Neural progenitor cell (in vitro differentiated cells): ENCODE measurements around the gene WDR27. TPM values are rescaled to one million over a fixed set of nuclear protein-coding genes. Genes with fewer than 3 reads are reported as not detected.
A peak's percentile ranks its signal among the peaks of the same experiment; 100 is the strongest.

ENCODE experiments used
- DNase-seq: peaks from one replicate; pipeline ENCODE4 v3.0.0-alpha.2; 2016; ENCODE audit warnings: low spot score
- H2AFZ ChIP-seq: fragments of 200-600 bp; sonication (generic); replicated peaks from 2 replicates; pipeline ENCODE4 v1.6.1; 2016; ENCODE audit warnings: antibody characterized with exemption
- H3F3A ChIP-seq: fragments of 200-600 bp; sonication (generic); 2 replicates; pipeline ENCODE4 v1.6.1; 2016; ENCODE audit warnings: antibody characterized with exemption, low read depth
- H3K27ac ChIP-seq: fragments of 200-600 bp; sonication (generic); 2 replicates; pipeline ENCODE4 v1.5.1; 2016; ENCODE audit warnings: mild to moderate bottlenecking
- H3K27me3 ChIP-seq: fragments of 200-600 bp; sonication (generic); 2 replicates; pipeline ENCODE4 v1.6.1; 2016; ENCODE audit warnings: mild to moderate bottlenecking, moderate library complexity
- H3K36me3 ChIP-seq: fragments of 200-600 bp; sonication (generic); 2 replicates; pipeline ENCODE4 v1.5.1; 2016
- H3K4me1 ChIP-seq: fragments of 200-600 bp; sonication (generic); 2 replicates; pipeline ENCODE4 v1.6.1; 2016; ENCODE audit warnings: mixed run types
- H3K4me2 ChIP-seq: fragments of 200-600 bp; sonication (generic); 2 replicates; pipeline ENCODE4 v1.6.1; 2016
- H3K4me3 ChIP-seq: fragments of 200-600 bp; sonication (generic); 2 replicates; pipeline ENCODE4 v1.5.1; 2016
- H3K79me2 ChIP-seq: fragments of 200-600 bp; sonication (generic); 2 replicates; pipeline ENCODE4 v1.6.1; 2016; ENCODE audit warnings: low read depth
- H3K9ac ChIP-seq: fragments of 200-600 bp; sonication (generic); 2 replicates; pipeline ENCODE4 v1.6.1; 2016
- H3K9me3 ChIP-seq: fragments of 200-600 bp; sonication (generic); 2 replicates; pipeline ENCODE4 v1.5.1; 2016; ENCODE audit warnings: low read depth
- H4K20me1 ChIP-seq: fragments of 200-600 bp; sonication (generic); 2 replicates; pipeline ENCODE4 v1.6.1; 2016; ENCODE audit warnings: low read depth
- H3K27ac Mint-ChIP-seq: 3 replicates; pipeline ENCODE4 v1.8.0; 2021; ENCODE audit warnings: mixed read lengths
- H3K27me3 Mint-ChIP-seq: 2 replicates; pipeline ENCODE4 v1.8.0; 2022; ENCODE audit warnings: low read depth, mild to moderate bottlenecking, inconsistent platforms, moderate library complexity, mixed read lengths; ENCODE audit not compliant: insufficient read depth
- H3K36me3 Mint-ChIP-seq: 3 replicates; pipeline ENCODE4 v1.8.0; 2021; ENCODE audit warnings: mixed read lengths
- H3K4me1 Mint-ChIP-seq: 3 replicates; pipeline ENCODE4 v1.8.0; 2021; ENCODE audit warnings: mixed read lengths
- H3K4me3 Mint-ChIP-seq: 3 replicates; pipeline ENCODE4 v1.8.0; 2021; ENCODE audit warnings: mild to moderate bottlenecking, moderate library complexity, mixed read lengths
- H3K9me3 Mint-ChIP-seq: 3 replicates; pipeline ENCODE4 v1.8.0; 2020; ENCODE audit warnings: mixed read lengths
- CTCF ChIP-seq: fragments of 200-600 bp; sonication (generic); IDR thresholded peaks from 2 replicates; pipeline ENCODE4 v1.5.1; 2017; ENCODE audit warnings: antibody characterized with exemption, mild to moderate bottlenecking
- EZH2 ChIP-seq: fragments of 200-600 bp; sonication (generic); IDR thresholded peaks from 2 replicates; pipeline ENCODE4 v1.6.1; 2017; ENCODE audit warnings: antibody characterized with exemption, mild to moderate bottlenecking, moderate library complexity
- EZH2phosphoT487 ChIP-seq: fragments of 200-600 bp; sonication (generic); IDR thresholded peaks from 2 replicates; pipeline ENCODE4 v1.6.1; 2017; ENCODE audit warnings: antibody characterized with exemption
- total RNA-seq: library from RNA; depleted of rRNA; stranded (reverse); fragments of >200 nt; gene quantifications from 2 replicates; pipeline ENCODE4 v1.2.3, GENCODE V29; 2015; ENCODE audit warnings: low replicate concordance

Gene WDR27
- total RNA-seq, 1 donor from 2014 or later = 69.0 TPM

- H3K27me3 Mint-ChIP-seq = peaks cover 15% of the 10 kb centered on the region
- no peak overlapping the region for H3K27ac ChIP-seq
- H3K4me1 Mint-ChIP-seq = peaks cover 47% of the 10 kb centered on the region
- peak overlapping the region; percentile 41 for H3K4me3 Mint-ChIP-seq
- H3K9me3 ChIP-seq = no peaks in the 10 kb centered on the region
- H2AFZ ChIP-seq = no peak overlapping the region
- H3K9ac ChIP-seq = no peak overlapping the region
- peak overlapping the region; percentile 89 for H3K27ac Mint-ChIP-seq
- peaks cover 11% of the 10 kb centered on the region for H3K36me3 Mint-ChIP-seq
- no peak for TF ChIP-seq EZH2
- no peak for TF ChIP-seq CTCF
- no peak for TF ChIP-seq EZH2phosphoT487
- peaks cover 29% of the 10 kb centered on the region for H3K9me3 Mint-ChIP-seq
- no peak overlapping the region for H3K4me3 ChIP-seq
- no peak overlapping the region for H3K4me2 ChIP-seq
- no peak for DNase-seq
- no peaks in the 10 kb centered on the region for H4K20me1 ChIP-seq
- H3K4me1 ChIP-seq = peaks cover 23% of the 10 kb centered on the region
- H3K79me2 ChIP-seq = no peaks in the 10 kb centered on the region
- H3K27me3 ChIP-seq = no peaks in the 10 kb centered on the region
- peaks cover 21% of the 10 kb centered on the region for H3F3A ChIP-seq
- H3K36me3 ChIP-seq = no peaks in the 10 kb centered on the region
Observed at GRCh38 chr6:169424149-169424804, 277.6 kb downstream of the WDR27 start.

- Histone ChIP-seq H3F3A (no peaks in the 10 kb centered on the region), H2AFZ (no peak overlapping the region), H3K4me1 (peaks cover 2% of the 10 kb centered on the region), H3K9ac (no peak overlapping the region), H3K4me2 (no peak overlapping the region), H3K9me3 (no peaks in the 10 kb centered on the region), H3K79me2 (no peaks in the 10 kb centered on the region), H3K27me3 (no peaks in the 10 kb centered on the region), H4K20me1 (no peaks in the 10 kb centered on the region), H3K27ac (no peak overlapping the region), H3K36me3 (no peaks in the 10 kb centered on the region), H3K4me3 (no peak overlapping the region)
- Mint-ChIP-seq H3K36me3 (peaks cover 9% of the 10 kb centered on the region), H3K9me3 (peaks cover 30% of the 10 kb centered on the region), H3K4me1 (peaks cover 22% of the 10 kb centered on the region), H3K27me3 (peaks cover 13% of the 10 kb centered on the region), H3K4me3 (no peak overlapping the region), H3K27ac (peak overlapping the region; percentile 85)
- TF ChIP-seq CTCF (no peak), EZH2phosphoT487 (no peak), EZH2 (no peak)
- no peak for DNase-seq
Observed at GRCh38 chr6:169421586-169422264, 280.1 kb downstream of the WDR27 start.

- Histone ChIP-seq H3K4me1 (no peaks in the 10 kb centered on the region), H3K9me3 (no peaks in the 10 kb centered on the region), H3K27me3 (no peaks in the 10 kb centered on the region), H3K4me2 (no peak overlapping the region), H3K36me3 (peaks cover 2% of the 10 kb centered on the region), H3F3A (no peaks in the 10 kb centered on the region), H2AFZ (peak overlapping the region; percentile 65), H3K79me2 (no peaks in the 10 kb centered on the region), H3K9ac (no peak overlapping the region), H4K20me1 (no peaks in the 10 kb centered on the region), H3K4me3 (no peak overlapping the region), H3K27ac (no peak overlapping the region)
- H3K27me3 Mint-ChIP-seq = peaks cover 10% of the 10 kb centered on the region
- H3K4me1 Mint-ChIP-seq = peaks cover 15% of the 10 kb centered on the region
- peak; percentile 75 for DNase-seq
- TF ChIP-seq CTCF (peak; percentile 63), EZH2 (no peak)
- H3K9me3 Mint-ChIP-seq = peaks cover 31% of the 10 kb centered on the region
- no peak overlapping the region for H3K4me3 Mint-ChIP-seq
- peak overlapping the region; percentile 69 for H3K27ac Mint-ChIP-seq
- H3K36me3 Mint-ChIP-seq = peaks cover 7% of the 10 kb centered on the region
Observed at GRCh38 chr6:169420912-169421543, 280.8 kb downstream of the WDR27 start.
